Measurements from ENCODE around the gene TGFA. TPM values are rescaled to one million over a fixed set of nuclear protein-coding genes. Genes with fewer than 3 reads are reported as not detected.

Gene TGFA
- total RNA-seq, 1 donor from 2014 or later: 1.4 TPM

DNA sequence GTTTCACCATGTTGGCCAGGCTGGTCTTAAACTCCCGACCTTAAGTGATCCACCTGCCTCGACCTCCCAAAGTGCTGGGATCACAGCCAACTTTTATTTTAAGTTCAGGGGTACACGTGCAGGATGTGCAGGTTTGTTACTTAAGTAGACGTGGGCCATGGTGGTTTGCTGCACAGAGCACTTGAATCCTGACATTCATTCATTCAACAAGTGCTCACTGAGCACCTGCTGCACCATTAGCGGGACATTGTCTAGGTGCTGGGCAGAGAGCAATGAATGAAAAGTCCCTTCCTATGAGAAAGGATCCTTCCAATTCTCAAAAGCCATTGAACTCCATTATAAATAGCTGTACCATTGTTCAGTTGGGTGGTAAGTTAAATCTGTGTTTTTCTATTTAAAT is 31.0 kb downstream of the TGFA start:
- H3K27me3 ChIP-seq (ENCODE audit: insufficient read depth, low read length): peaks cover 6% of the 10 kb centered on the region
- Mint-ChIP-seq H3K36me3 (ENCODE audit: low read depth, unreplicated experiment) (no peaks in the 10 kb centered on the region), H3K4me1 (ENCODE audit: low read depth, unreplicated experiment) (peaks cover 10% of the 10 kb centered on the region), H3K27ac (ENCODE audit: unreplicated experiment) (no peak overlapping the region), H3K27me3 (ENCODE audit: low read depth, unreplicated experiment) (peaks cover 3% of the 10 kb centered on the region), H3K4me3 (ENCODE audit: unreplicated experiment) (no peak overlapping the region), H3K9me3 (ENCODE audit: unreplicated experiment) (peaks cover 3% of the 10 kb centered on the region)
- no peak overlapping the region for H3K4me2 ChIP-seq (ENCODE audit: low read length)
- H2AFZ ChIP-seq (ENCODE audit: low read depth, low read length): no peak overlapping the region
- no peak overlapping the region for H3K27ac ChIP-seq (ENCODE audit: low read depth, low read length)
- H4K20me1 ChIP-seq (ENCODE audit: insufficient read depth, low read length): no peaks in the 10 kb centered on the region
- H3K36me3 ChIP-seq (ENCODE audit: insufficient read depth, low read length): no peaks in the 10 kb centered on the region
- no peaks in the 10 kb centered on the region for H3K79me2 ChIP-seq (ENCODE audit: insufficient read depth, low read length)
- no peak overlapping the region for H3K9ac ChIP-seq (ENCODE audit: low read length)
- no peak overlapping the region for H3K4me3 ChIP-seq (ENCODE audit: insufficient read depth, low read depth, low read length)
- peaks cover 13% of the 10 kb centered on the region for H3K4me1 ChIP-seq (ENCODE audit: insufficient read depth, low read length)
- no peak for DNase-seq (ENCODE audit: low read depth)
- no peak for TF ChIP-seq EZH2 (IDR thresholded peaks at IDR 0.05; ENCODE audit: insufficient read depth, low read length)
- TF ChIP-seq, protein P1, sequence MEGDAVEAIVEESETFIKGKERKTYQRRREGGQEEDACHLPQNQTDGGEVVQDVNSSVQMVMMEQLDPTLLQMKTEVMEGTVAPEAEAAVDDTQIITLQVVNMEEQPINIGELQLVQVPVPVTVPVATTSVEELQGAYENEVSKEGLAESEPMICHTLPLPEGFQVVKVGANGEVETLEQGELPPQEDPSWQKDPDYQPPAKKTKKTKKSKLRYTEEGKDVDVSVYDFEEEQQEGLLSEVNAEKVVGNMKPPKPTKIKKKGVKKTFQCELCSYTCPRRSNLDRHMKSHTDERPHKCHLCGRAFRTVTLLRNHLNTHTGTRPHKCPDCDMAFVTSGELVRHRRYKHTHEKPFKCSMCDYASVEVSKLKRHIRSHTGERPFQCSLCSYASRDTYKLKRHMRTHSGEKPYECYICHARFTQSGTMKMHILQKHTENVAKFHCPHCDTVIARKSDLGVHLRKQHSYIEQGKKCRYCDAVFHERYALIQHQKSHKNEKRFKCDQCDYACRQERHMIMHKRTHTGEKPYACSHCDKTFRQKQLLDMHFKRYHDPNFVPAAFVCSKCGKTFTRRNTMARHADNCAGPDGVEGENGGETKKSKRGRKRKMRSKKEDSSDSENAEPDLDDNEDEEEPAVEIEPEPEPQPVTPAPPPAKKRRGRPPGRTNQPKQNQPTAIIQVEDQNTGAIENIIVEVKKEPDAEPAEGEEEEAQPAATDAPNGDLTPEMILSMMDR (IDR thresholded peaks at IDR 0.05; ENCODE audit: insufficient read depth, low read depth, low read length): no peak
- no peaks in the 10 kb centered on the region for H3K9me3 ChIP-seq (ENCODE audit: insufficient read depth, low read depth, low read length)
- FAIRE-seq: no peak

DNA sequence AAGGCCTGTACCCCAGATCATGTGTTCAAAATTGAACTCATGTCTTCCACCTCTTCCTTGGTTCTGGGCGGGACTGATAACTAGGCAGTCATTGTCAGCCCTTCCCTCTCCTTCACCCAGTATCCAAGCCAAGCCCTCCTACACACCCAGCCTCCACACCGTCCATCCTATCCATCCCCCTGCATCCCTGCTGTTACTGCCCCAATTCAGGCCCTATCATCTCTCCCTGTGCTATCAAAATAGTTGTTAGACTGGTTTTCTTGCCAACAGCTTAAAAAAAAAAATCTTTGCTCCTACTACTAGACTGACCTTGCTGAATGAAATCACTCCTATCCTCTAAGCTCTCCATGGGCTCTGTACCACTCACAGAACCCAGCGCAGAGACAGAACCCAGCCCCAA is 32.8 kb downstream of the TGFA start:
- DNase-seq (ENCODE audit: low read depth) (no peak), FAIRE-seq (no peak)
- Histone ChIP-seq H3K4me3 (ENCODE audit: insufficient read depth, low read depth, low read length) (no peak overlapping the region), H3K27me3 (ENCODE audit: insufficient read depth, low read length) (peaks cover 11% of the 10 kb centered on the region), H3K4me1 (ENCODE audit: insufficient read depth, low read length) (peaks cover 13% of the 10 kb centered on the region), H4K20me1 (ENCODE audit: insufficient read depth, low read length) (no peaks in the 10 kb centered on the region), H3K27ac (ENCODE audit: low read depth, low read length) (no peak overlapping the region), H2AFZ (ENCODE audit: low read depth, low read length) (no peak overlapping the region), H3K4me2 (ENCODE audit: low read length) (no peak overlapping the region), H3K79me2 (ENCODE audit: insufficient read depth, low read length) (no peaks in the 10 kb centered on the region), H3K9me3 (ENCODE audit: insufficient read depth, low read depth, low read length) (no peaks in the 10 kb centered on the region), H3K36me3 (ENCODE audit: insufficient read depth, low read length) (no peaks in the 10 kb centered on the region), H3K9ac (ENCODE audit: low read length) (no peak overlapping the region)
- TF ChIP-seq EZH2 (IDR thresholded peaks at IDR 0.05; ENCODE audit: insufficient read depth, low read length): no peak
- TF ChIP-seq, protein P1 (IDR thresholded peaks at IDR 0.05; ENCODE audit: insufficient read depth, low read depth, low read length): no peak
- H3K9me3 Mint-ChIP-seq (ENCODE audit: unreplicated experiment): peaks cover 3% of the 10 kb centered on the region
- no peaks in the 10 kb centered on the region for H3K36me3 Mint-ChIP-seq (ENCODE audit: low read depth, unreplicated experiment)
- no peak overlapping the region for H3K4me3 Mint-ChIP-seq (ENCODE audit: unreplicated experiment)
- peaks cover 15% of the 10 kb centered on the region for H3K4me1 Mint-ChIP-seq (ENCODE audit: low read depth, unreplicated experiment)
- H3K27ac Mint-ChIP-seq (ENCODE audit: unreplicated experiment): no peak overlapping the region
- peaks cover 3% of the 10 kb centered on the region for H3K27me3 Mint-ChIP-seq (ENCODE audit: low read depth, unreplicated experiment)

DNA sequence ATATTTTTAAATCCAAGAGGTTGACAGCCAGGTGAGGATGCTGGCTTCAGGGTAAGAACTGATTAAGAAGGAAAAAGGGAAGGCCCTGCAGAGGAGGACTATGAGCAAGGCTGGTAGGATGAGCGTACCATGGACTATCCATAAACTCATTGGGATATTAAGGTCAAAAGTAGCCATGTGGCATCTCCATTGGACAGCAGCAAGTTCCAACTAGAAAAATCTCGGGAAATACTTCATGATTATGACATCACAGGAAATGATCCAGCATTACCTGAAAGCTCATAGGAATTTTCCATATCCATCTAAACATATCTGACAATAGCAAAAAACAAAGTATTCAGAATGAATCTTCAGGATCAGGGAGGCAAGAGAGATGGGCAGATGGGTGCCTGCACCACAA is 34.2 kb downstream of the TGFA start:
- FAIRE-seq (no peak), DNase-seq (ENCODE audit: low read depth) (no peak)
- H3K27me3 Mint-ChIP-seq (ENCODE audit: low read depth, unreplicated experiment): peaks cover 3% of the 10 kb centered on the region
- no peak overlapping the region for H2AFZ ChIP-seq (ENCODE audit: low read depth, low read length)
- no peak overlapping the region for H3K4me3 Mint-ChIP-seq (ENCODE audit: unreplicated experiment)
- no peak for TF ChIP-seq EZH2 (IDR thresholded peaks at IDR 0.05; ENCODE audit: insufficient read depth, low read length)
- TF ChIP-seq, protein P1 (IDR thresholded peaks at IDR 0.05; ENCODE audit: insufficient read depth, low read depth, low read length): no peak
- peaks cover 5% of the 10 kb centered on the region for H3K4me1 ChIP-seq (ENCODE audit: insufficient read depth, low read length)
- H3K36me3 ChIP-seq (ENCODE audit: insufficient read depth, low read length): no peaks in the 10 kb centered on the region
- H3K79me2 ChIP-seq (ENCODE audit: insufficient read depth, low read length): no peaks in the 10 kb centered on the region
- H3K4me1 Mint-ChIP-seq (ENCODE audit: low read depth, unreplicated experiment): peaks cover 12% of the 10 kb centered on the region
- H3K36me3 Mint-ChIP-seq (ENCODE audit: low read depth, unreplicated experiment): no peaks in the 10 kb centered on the region
- H4K20me1 ChIP-seq (ENCODE audit: insufficient read depth, low read length): no peaks in the 10 kb centered on the region
- H3K9me3 ChIP-seq (ENCODE audit: insufficient read depth, low read depth, low read length): no peaks in the 10 kb centered on the region
- no peak overlapping the region for H3K4me2 ChIP-seq (ENCODE audit: low read length)
- H3K27me3 ChIP-seq (ENCODE audit: insufficient read depth, low read length): peaks cover 7% of the 10 kb centered on the region
- no peak overlapping the region for H3K4me3 ChIP-seq (ENCODE audit: insufficient read depth, low read depth, low read length)
- H3K9ac ChIP-seq (ENCODE audit: low read length): no peak overlapping the region
- H3K9me3 Mint-ChIP-seq (ENCODE audit: unreplicated experiment): peaks cover 3% of the 10 kb centered on the region
- no peak overlapping the region for H3K27ac ChIP-seq (ENCODE audit: low read depth, low read length)
- no peak overlapping the region for H3K27ac Mint-ChIP-seq (ENCODE audit: unreplicated experiment)

All from astrocyte (in vitro differentiated cells and primary cell).